Activated CD4-positive, alpha-beta memory T cell treated with anti-CD3 and anti-CD28 coated beads for 36 hours (primary cell): ENCODE data around the gene EML1. TPM values are rescaled to one million over a fixed set of nuclear protein-coding genes. Genes with fewer than 3 reads are reported as not detected.

ENCODE experiments used
- CTCF ChIA-PET: fragments of 350-600 bp; sonication (Branson Sonifier 250); formaldehyde crosslinking; loops from one replicate; lab custom pipeline; 2021; ENCODE audit warnings: antibody characterized with exemption, inconsistent platforms; lab: Charles Lee
- POLR2A ChIA-PET: fragments of 350-600 bp; sonication (Branson Sonifier 250); formaldehyde crosslinking; loops from one replicate; lab custom pipeline; 2021; ENCODE audit warnings: antibody characterized with exemption; lab: Charles Lee
- DNase-seq: peaks from one replicate; pipeline ENCODE4 v3.0.0-alpha.2; 2020
- H3K27ac Mint-ChIP-seq: one replicate; pipeline ENCODE4 v1.8.0; 2021; ENCODE audit warnings: mixed read lengths
- H3K27me3 Mint-ChIP-seq: one replicate; pipeline ENCODE4 v1.8.0; 2021; ENCODE audit warnings: mixed read lengths
- H3K36me3 Mint-ChIP-seq: one replicate; pipeline ENCODE4 v1.8.0; 2021; ENCODE audit warnings: mixed read lengths
- H3K4me1 Mint-ChIP-seq: one replicate; pipeline ENCODE4 v1.8.0; 2021; ENCODE audit warnings: low read depth, mixed read lengths
- H3K4me3 Mint-ChIP-seq: one replicate; pipeline ENCODE4 v1.8.0; 2021; ENCODE audit warnings: mild to moderate bottlenecking, mixed read lengths
- H3K9me3 Mint-ChIP-seq: one replicate; pipeline ENCODE4 v1.8.0; 2021; ENCODE audit warnings: mixed read lengths
- intact Hi-C: fragments of 100-400 bp; cut with micrococcal nuclease; formaldehyde crosslinking; loops from one replicate; pipeline ENCODE4 v1.15.1; 2023
- total RNA-seq, 2 experiments: library from RNA; stranded (reverse); gene quantifications; one replicate each; pipeline ENCODE4 v1.2.3, GENCODE V29; 2021

EML1 gene, protein sequence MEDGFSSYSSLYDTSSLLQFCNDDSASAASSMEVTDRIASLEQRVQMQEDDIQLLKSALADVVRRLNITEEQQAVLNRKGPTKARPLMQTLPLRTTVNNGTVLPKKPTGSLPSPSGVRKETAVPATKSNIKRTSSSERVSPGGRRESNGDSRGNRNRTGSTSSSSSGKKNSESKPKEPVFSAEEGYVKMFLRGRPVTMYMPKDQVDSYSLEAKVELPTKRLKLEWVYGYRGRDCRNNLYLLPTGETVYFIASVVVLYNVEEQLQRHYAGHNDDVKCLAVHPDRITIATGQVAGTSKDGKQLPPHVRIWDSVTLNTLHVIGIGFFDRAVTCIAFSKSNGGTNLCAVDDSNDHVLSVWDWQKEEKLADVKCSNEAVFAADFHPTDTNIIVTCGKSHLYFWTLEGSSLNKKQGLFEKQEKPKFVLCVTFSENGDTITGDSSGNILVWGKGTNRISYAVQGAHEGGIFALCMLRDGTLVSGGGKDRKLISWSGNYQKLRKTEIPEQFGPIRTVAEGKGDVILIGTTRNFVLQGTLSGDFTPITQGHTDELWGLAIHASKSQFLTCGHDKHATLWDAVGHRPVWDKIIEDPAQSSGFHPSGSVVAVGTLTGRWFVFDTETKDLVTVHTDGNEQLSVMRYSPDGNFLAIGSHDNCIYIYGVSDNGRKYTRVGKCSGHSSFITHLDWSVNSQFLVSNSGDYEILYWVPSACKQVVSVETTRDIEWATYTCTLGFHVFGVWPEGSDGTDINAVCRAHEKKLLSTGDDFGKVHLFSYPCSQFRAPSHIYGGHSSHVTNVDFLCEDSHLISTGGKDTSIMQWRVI
- total RNA-seq, result 1 to 10 TPM; 1.5 to 1.9 TPM

- peaks cover 14% of the 10 kb centered on the region for H3K27me3 Mint-ChIP-seq
Observed at GRCh38 chr14:99793213-99794150, at the start of gene EML1. Gene EML1 (plus strand): TSS chr14:99793413. CDS start chr14:99793477, 64 bp downstream.

GRCh38 chr14:99744199-99744872 is 48.9 kb upstream of the EML1 start:
- POLR2A ChIA-PET, result interaction anchor here (1.0 kb wide), 1 partner anchor 48 kb away, joined by 3 read pairs; no protein-coding TSS in a partner anchor

More at GRCh38 chr14:99793213-99794150, at the start of gene EML1:
- Mint-ChIP-seq H3K9me3 (no peaks in the 10 kb centered on the region), H3K36me3 (no peaks in the 10 kb centered on the region), H3K27ac (peak within 1 kb of the TSS; percentile 0), H3K4me1 (peaks cover 11% of the 10 kb centered on the region), H3K4me3 (peak within 1 kb of the TSS; percentile 57)
- ChIA-PET POLR2A (no interaction called here), CTCF (interaction anchor here (0.6 to 1.0 kb wide), 2 partner anchors 63 to 102 kb away, joined by 3 to 5 read pairs; no protein-coding TSS in a partner anchor)
- intact Hi-C loops, result no loop called here
- peak; percentile 80 for DNase-seq

DNA sequence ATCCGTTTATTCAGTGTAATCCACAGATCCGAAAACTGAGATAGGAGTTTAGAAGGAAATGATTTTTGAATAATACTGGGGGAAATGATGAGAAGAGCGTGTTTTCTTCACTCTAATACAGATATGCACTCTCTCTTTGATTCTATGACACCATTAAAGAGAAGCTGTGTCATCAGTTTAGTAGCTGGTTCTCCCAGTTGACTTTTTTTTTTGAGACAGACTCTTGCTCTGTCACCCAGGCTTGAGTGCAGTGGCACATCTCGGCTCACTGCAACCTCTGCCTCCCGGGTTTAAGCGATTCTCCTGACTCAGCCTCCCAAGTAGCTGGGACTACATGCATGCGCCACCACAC is 48.4 kb upstream of the EML1 start:
- CTCF ChIA-PET, result interaction anchor here (0.7 kb wide), 1 partner anchor 15 kb away, joined by 3 read pairs; no protein-coding TSS in a partner anchor
- H3K27ac Mint-ChIP-seq, result no peak overlapping the region
- no peak overlapping the region for H3K4me3 Mint-ChIP-seq
- no peaks in the 10 kb centered on the region for H3K36me3 Mint-ChIP-seq
- DNase-seq, result no peak
- H3K4me1 Mint-ChIP-seq, result peaks cover 18% of the 10 kb centered on the region
- H3K9me3 Mint-ChIP-seq, result no peaks in the 10 kb centered on the region
- POLR2A ChIA-PET, result interaction anchor here (1.0 kb wide), 1 partner anchor 47 kb away, joined by 3 read pairs; no protein-coding TSS in a partner anchor
- H3K27me3 Mint-ChIP-seq, result peaks cover 12% of the 10 kb centered on the region
- intact Hi-C loops, result no loop called here

More at GRCh38 chr14:99744199-99744872, 48.9 kb upstream of the EML1 start:
- Mint-ChIP-seq H3K27ac (no peak overlapping the region), H3K27me3 (peaks cover 17% of the 10 kb centered on the region), H3K4me3 (no peak overlapping the region), H3K4me1 (peaks cover 18% of the 10 kb centered on the region), H3K36me3 (no peaks in the 10 kb centered on the region), H3K9me3 (no peaks in the 10 kb centered on the region)
- CTCF ChIA-PET, result interaction anchor here (0.7 to 0.9 kb wide), 2 partner anchors 14 to 141 kb away, joined by 3 read pairs; no protein-coding TSS in a partner anchor
- DNase-seq, result no peak
- intact Hi-C loops, result no loop called here

- intact Hi-C loops, result no loop called here
- CTCF ChIA-PET, result no interaction called here
- POLR2A ChIA-PET, result interaction anchor here (1.0 kb wide), 1 partner anchor 47 kb away, joined by 3 read pairs; no protein-coding TSS in a partner anchor
- Mint-ChIP-seq H3K4me1 (peaks cover 18% of the 10 kb centered on the region), H3K9me3 (no peaks in the 10 kb centered on the region), H3K27ac (no peak overlapping the region), H3K4me3 (no peak overlapping the region), H3K27me3 (peaks cover 9% of the 10 kb centered on the region), H3K36me3 (no peaks in the 10 kb centered on the region)
- DNase-seq, result no peak
Observed at GRCh38 chr14:99745307-99745951, 47.8 kb upstream of the EML1 start.

DNA sequence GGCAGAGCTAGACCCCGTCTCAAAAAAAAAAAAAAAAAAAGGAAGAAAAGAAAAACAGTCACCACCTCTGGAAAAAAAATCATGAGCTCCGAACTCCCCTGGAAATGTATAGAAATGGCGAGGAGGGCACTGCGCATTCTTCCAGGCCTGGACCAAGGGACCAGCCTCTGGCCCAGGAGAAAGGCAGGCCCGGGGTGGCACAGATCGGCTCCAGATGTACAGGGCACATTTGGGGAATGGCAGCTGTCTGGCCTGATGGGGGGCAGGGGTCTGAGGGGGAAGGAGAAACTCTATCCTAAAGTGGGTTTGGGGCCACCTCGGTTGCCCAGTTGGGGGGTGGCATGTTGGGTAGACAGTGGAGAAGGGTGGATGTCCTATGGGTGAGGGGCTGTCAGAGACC is 46.0 kb upstream of the EML1 start:
- no peaks in the 10 kb centered on the region for H3K9me3 Mint-ChIP-seq
- ChIA-PET CTCF (no interaction called here), POLR2A (interaction anchor here (1.6 kb wide), 1 partner anchor 8 kb away, joined by 3 read pairs; no protein-coding TSS in a partner anchor)
- H3K27ac Mint-ChIP-seq, result no peak overlapping the region
- H3K4me3 Mint-ChIP-seq, result no peak overlapping the region
- no peak for DNase-seq
- intact Hi-C loops, result no loop called here
- peaks cover 20% of the 10 kb centered on the region for H3K4me1 Mint-ChIP-seq
- H3K27me3 Mint-ChIP-seq, result peaks cover 21% of the 10 kb centered on the region
- no peaks in the 10 kb centered on the region for H3K36me3 Mint-ChIP-seq

DNA sequence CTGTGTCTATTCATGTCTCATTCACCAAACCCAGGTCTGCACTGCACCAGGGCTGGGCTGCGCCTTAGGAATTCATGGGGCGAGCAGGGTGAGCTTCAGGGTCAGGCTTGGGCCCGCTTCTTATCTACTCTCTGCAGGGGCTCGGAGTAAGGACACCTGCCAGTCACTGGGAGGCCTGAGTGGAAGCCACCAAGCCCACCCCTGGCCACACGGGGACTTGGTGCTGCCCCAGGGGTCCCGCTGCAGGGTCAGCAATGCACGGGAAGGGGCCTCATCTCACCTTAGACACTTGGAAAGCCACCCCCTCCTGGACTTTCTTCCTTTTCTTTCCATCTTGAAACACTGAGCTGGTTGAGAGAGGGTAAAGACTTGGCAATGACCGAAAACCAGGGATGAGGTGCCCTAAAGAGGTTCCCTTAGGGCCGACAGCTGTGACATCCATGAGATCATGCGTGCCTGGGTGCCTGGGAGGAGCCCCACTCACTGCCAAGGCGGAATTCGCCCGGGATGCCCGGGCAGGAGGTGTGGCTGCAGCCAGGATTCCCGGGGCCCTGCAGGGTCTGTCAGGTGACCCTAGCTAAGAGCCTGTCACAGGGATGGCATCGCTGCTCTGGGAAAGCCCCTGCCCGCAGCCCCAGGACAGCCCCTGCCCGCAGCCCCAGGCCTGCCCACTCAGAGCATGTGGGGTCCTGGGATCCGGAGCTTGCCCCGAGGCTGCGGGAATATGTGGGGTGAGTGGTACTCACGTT is 45.5 kb upstream of the EML1 start:
- Mint-ChIP-seq H3K4me3 (no peak overlapping the region), H3K9me3 (no peaks in the 10 kb centered on the region), H3K27me3 (peaks cover 21% of the 10 kb centered on the region), H3K27ac (no peak overlapping the region), H3K36me3 (no peaks in the 10 kb centered on the region), H3K4me1 (peaks cover 20% of the 10 kb centered on the region)
- CTCF ChIA-PET, result no interaction called here
- intact Hi-C loops, result no loop called here
- POLR2A ChIA-PET, result interaction anchor here (1.6 kb wide), 1 partner anchor 7 kb away, joined by 3 read pairs; no protein-coding TSS in a partner anchor
- DNase-seq, result no peak

DNA sequence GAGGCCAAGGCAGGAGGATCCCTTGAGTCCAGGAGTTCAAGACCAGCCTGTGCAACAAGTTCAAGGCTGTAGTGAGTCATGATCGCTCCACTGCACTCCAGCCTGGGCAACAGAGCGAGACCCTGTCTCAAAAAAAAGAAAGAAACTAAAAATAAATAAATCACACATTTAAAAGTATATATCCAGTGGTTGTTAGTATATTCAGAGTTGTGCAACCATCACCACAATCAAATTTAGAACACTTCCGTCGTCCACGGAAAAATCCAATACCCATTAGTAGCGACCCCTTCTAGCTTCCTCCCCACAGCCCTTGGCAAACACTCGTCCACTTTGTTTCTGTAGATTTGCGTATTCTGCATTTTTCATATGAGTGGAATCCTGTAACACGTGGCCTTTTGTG is 44.7 kb upstream of the EML1 start:
- peaks cover 27% of the 10 kb centered on the region for H3K27me3 Mint-ChIP-seq
- intact Hi-C loops, result no loop called here
- H3K4me1 Mint-ChIP-seq, result peaks cover 24% of the 10 kb centered on the region
- H3K36me3 Mint-ChIP-seq, result no peaks in the 10 kb centered on the region
- no peak overlapping the region for H3K27ac Mint-ChIP-seq
- H3K9me3 Mint-ChIP-seq, result no peaks in the 10 kb centered on the region
- no peak overlapping the region for H3K4me3 Mint-ChIP-seq
- ChIA-PET CTCF (no interaction called here), POLR2A (no interaction called here)
- DNase-seq, result no peak

- Mint-ChIP-seq H3K27me3 (peaks cover 29% of the 10 kb centered on the region), H3K36me3 (no peaks in the 10 kb centered on the region), H3K4me1 (peaks cover 27% of the 10 kb centered on the region), H3K9me3 (no peaks in the 10 kb centered on the region), H3K27ac (no peak overlapping the region), H3K4me3 (no peak overlapping the region)
- ChIA-PET POLR2A (no interaction called here), CTCF (interaction anchor here (1.0 kb wide), 1 partner anchor 67 kb away, joined by 3 read pairs; no protein-coding TSS in a partner anchor)
- intact Hi-C loops, result no loop called here
- DNase-seq, result no peak
Observed at GRCh38 chr14:99749142-99749541, 44.1 kb upstream of the EML1 start.

- no peak for DNase-seq
- H3K4me1 Mint-ChIP-seq, result peaks cover 27% of the 10 kb centered on the region
- intact Hi-C loops, result no loop called here
- no peak overlapping the region for H3K4me3 Mint-ChIP-seq
- no peaks in the 10 kb centered on the region for H3K36me3 Mint-ChIP-seq
- CTCF ChIA-PET, result interaction anchor here (1.0 kb wide), 2 partner anchors 19 to 68 kb away, joined by 3 read pairs; no protein-coding TSS in a partner anchor
- H3K27ac Mint-ChIP-seq, result no peak overlapping the region
- peaks cover 36% of the 10 kb centered on the region for H3K27me3 Mint-ChIP-seq
- H3K9me3 Mint-ChIP-seq, result no peaks in the 10 kb centered on the region
- POLR2A ChIA-PET, result no interaction called here
Observed at GRCh38 chr14:99749763-99750715, 43.2 kb upstream of the EML1 start.
